ENCODE data around the gene ACE.

The ACE gene

GRCh38 chr17:63475491-63476412, 1.1 kb upstream of the ACE start:
- no peak for DNase-seq

- peak; percentile 29 for DNase-seq
Observed at GRCh38 chr17:63476459-63476853, 405 bp upstream of the ACE start.

- peak; percentile 8 for DNase-seq
Observed at GRCh38 chr17:63477480-63478440, 899 bp downstream of the ACE start.

DNA sequence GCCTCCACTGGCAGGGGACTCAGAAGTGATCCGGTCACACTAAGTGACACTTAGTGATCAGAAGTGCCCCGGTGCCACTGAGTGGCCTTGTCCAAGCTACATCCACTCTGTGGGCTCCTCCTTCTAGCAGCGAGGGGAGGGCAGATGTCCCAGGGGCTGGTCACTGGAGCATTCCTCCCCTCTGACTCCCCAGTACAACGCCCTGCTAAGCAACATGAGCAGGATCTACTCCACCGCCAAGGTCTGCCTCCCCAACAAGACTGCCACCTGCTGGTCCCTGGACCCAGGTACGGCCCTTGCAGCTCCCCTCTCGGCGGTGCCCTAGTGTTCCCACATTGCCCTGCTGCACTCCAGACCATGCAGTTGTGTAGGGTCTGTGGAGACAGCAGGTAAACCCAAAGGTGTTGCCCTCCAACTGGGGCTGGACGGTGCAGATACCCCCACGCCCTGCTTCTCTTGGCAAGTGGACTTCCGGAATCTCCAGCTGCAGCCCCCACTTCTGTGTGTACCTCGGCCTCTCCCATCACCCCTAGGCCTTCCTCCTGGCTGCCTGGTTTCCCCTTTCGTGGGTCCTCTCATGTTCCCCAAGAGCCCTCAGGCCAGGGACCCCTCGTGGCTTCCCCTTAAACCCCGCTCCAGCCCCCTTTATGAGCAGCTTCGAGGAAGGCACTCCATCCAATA, 2.1 kb downstream of the ACE start:
- peak; percentile 94 for DNase-seq

DNA sequence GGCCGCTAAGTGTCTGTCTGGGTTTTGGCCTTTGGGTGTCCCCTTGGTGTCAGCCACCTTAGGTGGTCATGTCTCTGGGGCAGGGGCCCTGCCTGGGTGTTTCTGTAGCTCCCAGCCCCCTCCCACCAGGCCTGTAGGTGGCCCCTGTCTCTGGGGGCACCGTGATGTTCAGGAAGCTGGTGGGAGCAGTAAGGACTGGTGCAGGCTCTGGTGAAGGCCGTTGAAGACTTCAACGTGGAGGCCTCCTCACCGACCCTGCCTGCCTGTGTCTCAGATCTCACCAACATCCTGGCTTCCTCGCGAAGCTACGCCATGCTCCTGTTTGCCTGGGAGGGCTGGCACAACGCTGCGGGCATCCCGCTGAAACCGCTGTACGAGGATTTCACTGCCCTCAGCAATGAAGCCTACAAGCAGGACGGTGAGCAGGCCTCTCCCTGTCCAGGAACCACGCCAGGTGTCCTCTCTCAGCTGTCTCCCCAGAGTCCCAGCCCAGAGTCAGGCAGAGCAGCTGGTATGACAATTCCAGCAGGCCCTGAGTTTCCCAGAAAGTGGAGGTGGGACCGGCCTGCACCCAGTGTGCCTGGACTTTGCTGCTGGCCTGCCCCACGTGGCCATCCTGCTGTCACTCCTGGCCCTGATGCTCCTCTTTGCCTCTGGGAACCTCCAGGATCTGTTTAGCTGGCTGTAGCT, 2.8 kb downstream of the ACE start:
- no peak for DNase-seq

GRCh38 chr17:63480192-63480784, 3.4 kb downstream of the ACE start:
- no peak for DNase-seq

DNA sequence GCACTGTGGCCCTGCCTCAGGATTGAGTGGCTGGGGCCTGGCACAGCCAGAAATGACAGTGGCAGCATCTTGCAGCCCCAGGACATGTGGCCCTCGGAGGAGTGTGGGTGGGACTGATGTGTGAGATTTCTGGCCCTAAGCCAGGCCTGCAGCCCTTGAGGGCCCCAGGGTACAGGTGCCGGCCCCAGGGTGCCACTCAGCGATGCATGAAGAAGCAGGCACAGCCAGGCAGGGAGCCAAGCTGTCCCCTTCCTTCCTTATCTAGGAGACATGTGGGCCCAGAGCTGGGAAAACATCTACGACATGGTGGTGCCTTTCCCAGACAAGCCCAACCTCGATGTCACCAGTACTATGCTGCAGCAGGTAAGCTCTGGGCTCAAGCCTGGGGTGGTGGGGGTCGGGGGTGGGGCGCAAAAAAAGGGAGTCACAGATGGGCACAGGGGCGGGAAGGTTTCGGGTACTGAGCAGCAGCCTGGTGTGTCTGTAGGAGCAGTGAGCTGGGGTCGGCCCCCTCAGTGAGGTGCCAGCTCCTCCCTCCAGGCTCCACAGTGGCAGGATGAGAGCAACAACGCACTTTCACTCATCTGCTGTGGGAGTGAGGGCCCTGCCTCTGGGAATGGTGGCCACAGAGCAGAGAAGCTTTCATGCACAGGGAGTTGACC, 4.1 kb downstream of the ACE start:
- DNase-seq: no peak

GRCh38 chr17:63481488-63481870, 4.6 kb downstream of the ACE start:
- no peak for DNase-seq

DNA sequence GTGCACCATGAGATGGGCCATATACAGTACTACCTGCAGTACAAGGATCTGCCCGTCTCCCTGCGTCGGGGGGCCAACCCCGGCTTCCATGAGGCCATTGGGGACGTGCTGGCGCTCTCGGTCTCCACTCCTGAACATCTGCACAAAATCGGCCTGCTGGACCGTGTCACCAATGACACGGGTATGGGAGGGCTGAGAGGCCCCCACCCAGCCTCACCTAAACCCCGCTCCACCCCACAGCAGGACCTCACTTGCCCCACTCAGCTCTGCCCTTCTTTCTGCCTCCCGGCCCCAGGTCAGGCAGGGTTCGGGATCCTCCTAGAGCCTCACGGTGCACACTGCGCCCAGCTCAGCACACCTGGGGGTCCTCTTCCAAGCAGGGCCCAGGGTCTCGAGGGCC, 5.6 kb downstream of the ACE start:
- no peak for DNase-seq

DNA sequence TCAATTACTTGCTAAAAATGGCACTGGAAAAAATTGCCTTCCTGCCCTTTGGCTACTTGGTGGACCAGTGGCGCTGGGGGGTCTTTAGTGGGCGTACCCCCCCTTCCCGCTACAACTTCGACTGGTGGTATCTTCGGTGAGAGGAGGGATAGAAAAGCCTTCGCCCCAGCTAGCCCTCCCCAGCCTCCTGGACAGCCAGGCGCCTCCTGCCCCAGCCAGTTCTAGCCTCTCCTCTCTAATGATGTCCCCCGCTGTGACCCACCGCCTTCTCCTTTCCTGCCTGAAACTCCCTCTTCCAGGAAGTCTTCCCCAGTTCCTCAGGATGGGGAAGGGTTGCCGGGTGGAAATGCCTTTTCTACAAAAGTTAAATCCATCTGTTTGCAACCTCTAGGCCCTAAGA, 6.2 kb downstream of the ACE start:
- no peak for DNase-seq

DNA sequence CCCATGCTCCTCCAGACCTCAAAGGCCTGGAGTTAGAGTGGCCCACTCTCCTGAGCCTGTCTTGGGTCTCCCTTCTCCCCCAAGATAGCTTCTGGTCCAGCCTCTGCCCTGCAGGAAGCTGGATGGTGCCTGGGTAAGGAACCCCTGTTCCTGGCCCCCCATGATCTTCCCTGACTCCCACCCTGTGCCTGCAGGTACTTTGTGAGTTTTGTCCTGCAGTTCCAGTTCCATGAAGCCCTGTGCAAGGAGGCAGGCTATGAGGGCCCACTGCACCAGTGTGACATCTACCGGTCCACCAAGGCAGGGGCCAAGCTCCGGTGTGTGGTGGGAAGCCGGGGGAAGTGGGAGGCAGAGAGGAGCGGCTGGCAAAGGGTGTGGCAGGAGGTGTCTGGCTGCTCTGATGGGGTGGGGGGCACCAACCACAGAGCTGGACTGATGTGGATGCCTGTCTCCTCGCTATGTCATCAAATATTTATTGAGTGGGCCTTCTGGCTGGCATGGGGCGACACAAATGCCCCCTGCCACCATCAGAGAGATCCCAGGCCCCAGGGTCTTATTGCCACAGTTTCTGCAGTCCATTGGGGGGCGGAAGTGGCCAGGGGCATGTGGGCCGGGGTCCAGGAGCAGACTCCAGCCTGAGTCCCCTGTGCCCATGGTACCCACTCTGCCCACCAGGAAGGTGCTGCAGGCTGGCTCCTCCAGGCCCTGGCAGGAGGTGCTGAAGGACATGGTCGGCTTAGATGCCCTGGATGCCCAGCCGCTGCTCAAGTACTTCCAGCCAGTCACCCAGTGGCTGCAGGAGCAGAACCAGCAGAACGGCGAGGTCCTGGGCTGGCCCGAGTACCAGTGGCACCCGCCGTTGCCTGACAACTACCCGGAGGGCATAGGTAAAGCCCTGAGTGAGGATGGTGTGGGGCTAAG, 7.1 kb downstream of the ACE start:
- no peak for DNase-seq

- no peak for DNase-seq
Observed at GRCh38 chr17:63486317-63487013, 9.6 kb downstream of the ACE start.

DNA sequence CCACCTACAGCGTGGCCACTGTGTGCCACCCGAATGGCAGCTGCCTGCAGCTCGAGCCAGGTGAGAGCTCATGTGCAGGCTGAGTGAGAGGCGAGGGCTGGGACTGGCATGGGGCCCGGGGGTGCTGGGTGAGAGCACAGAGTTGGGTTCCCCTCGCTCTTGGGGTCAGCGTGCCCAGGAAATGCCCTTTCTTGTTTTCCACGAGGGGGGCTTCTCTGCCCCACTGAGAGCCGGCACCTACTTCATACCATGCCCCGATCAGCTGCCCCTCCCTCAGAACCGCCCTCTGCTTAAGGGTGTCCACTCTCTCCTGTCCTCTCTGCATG, 10.1 kb downstream of the ACE start:
- no peak for DNase-seq

GRCh38 chr17:63488851-63489250, 12.0 kb downstream of the ACE start:
- no peak for DNase-seq

GRCh38 chr17:63489291-63489690, 12.4 kb downstream of the ACE start:
- DNase-seq: no peak

GRCh38 chr17:63490329-63490728, 13.5 kb downstream of the ACE start:
- no peak for DNase-seq

- DNase-seq: no peak
Observed at GRCh38 chr17:63490858-63491400, 14.1 kb downstream of the ACE start.

GRCh38 chr17:63491413-63491812, 14.6 kb downstream of the ACE start:
- no peak for DNase-seq

GRCh38 chr17:63491977-63492618, 15.2 kb downstream of the ACE start:
- no peak for DNase-seq
